GM10266 (cell line): ENCODE results near the gene INTS6.
"Not testable (repeated sequence)": the region's sequence is repeated elsewhere in the genome, so short reads cannot be mapped to it uniquely, and the experiment has no call there.

Experiments
- DNase-seq: peaks from one replicate; pipeline ENCODE4 v3.0.0; 2012; ENCODE audit errors: extremely low spot score
- TF ChIP-seq, protein P1 (sequence below): IDR thresholded peaks from 2 replicates; pipeline ENCODE4 v1.5.1; 2012; ENCODE audit warnings: mild to moderate bottlenecking, low read depth; ENCODE audit not compliant: control insufficient read depth, insufficient read depth; ENCODE audit errors: missing control alignments

The INTS6 gene

DNA sequence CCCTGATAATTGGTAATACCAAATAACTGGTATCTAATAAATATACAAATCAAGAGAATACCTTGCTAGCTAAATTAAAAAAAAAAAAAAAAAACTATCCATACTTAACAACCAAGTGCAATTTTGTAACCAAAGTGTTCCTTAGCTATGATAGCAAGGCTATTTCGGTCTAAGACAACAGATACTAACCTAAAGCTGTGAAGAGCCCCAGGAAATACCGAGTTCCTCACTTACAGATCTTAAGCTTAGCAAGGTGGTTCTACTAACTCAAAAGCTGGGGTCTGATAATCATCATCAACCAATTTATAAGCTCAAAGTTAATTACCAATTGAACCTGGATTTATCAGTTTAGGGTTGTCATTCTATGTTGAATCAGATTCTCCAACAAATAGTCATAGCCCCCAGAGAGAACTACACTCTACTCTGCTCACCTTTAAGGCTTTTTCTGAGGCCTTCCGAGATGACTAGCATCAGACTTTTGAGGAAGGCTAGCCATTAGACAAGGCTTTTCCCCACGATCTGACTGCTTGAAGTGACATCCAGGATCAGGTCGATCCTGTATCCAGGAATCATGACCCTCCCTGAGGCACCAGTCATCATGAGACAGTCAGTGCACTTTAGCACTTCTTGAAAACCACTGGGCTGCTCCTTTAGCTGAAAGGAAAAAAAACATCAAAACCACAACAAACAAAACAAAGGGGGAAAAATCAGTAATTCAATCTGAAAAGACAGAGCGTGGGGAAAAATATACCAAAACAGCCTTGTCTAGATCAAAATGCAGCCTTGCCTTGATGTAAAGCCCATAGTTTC lies 31.9 kb downstream of the INTS6 start:
- TF ChIP-seq, protein P1, sequence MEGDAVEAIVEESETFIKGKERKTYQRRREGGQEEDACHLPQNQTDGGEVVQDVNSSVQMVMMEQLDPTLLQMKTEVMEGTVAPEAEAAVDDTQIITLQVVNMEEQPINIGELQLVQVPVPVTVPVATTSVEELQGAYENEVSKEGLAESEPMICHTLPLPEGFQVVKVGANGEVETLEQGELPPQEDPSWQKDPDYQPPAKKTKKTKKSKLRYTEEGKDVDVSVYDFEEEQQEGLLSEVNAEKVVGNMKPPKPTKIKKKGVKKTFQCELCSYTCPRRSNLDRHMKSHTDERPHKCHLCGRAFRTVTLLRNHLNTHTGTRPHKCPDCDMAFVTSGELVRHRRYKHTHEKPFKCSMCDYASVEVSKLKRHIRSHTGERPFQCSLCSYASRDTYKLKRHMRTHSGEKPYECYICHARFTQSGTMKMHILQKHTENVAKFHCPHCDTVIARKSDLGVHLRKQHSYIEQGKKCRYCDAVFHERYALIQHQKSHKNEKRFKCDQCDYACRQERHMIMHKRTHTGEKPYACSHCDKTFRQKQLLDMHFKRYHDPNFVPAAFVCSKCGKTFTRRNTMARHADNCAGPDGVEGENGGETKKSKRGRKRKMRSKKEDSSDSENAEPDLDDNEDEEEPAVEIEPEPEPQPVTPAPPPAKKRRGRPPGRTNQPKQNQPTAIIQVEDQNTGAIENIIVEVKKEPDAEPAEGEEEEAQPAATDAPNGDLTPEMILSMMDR, result no peak

DNA sequence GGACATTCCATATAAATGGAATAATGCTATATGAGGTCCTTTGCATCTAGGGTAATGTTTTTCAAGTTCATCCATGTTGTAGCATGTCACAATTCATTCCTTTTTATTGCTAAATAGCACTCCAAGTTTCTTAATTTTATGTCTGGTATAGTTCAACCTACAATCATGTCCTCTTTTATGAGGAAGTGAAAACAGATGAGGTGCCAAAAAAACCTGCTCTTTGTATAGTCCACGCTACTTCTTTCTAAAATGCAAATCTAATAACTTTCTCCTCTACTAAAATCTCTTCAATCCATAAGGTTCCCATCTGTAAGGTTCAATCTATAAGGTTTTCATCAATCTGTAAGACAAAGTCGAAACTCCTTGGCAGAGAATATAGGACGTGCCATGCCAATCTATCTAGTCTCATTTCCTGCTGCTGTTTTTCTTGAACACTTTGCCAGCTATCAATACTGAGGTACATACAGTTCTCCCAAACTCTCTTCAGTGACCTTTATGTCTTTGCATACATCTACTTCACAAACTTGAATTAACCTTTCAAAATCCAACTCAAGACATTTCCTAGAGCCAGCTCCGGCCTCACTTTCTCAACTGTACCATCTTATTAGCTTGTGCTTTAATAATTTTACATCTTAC lies 33.7 kb downstream of the INTS6 start:
- TF ChIP-seq, protein P1, result no peak
- DNase-seq, result no peak

More for the DNA sequence above, 31.9 kb downstream of the INTS6 start:
- DNase-seq, result no peak

DNA sequence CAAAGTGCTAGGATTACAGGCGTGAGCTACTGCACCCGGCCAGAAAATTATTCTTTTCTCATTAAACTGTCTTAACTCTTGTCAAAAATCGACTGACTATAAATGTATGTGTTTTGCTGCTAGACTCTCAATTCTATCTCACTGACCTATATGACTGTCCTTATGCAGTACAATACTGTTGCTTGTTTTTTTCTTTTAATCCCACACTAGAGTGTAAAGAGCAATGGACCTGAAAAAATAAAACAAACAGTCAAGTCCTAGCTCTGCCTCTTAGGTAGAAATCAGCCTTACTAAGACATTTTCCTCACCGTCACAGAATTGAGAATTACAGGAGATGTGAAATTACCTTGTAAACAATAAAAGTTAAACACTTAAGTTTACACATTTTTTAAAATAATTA lies 35.1 kb downstream of the INTS6 start:
- no peak for DNase-seq
- TF ChIP-seq, protein P1, result no peak

DNA sequence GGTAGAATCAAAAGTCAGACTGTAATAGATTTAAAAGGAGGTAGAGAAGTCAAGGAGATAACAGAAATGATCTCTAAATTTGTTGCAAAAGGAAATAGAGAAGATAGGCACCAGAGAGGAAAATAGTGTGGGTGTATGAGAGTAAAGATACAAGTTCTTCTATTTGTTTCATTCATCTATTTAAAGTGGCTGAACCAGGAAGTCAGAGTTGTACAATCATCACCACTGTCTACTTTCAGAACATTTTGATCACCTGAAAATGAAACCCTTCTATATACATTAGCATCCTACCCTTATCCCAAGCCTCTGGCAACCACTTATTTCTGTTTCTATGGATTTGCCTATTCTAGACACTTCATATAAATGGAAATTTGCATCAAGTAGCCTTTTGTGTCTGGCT lies 36.7 kb downstream of the INTS6 start:
- peak; percentile 4 for DNase-seq
- TF ChIP-seq, protein P1, result no peak

DNA sequence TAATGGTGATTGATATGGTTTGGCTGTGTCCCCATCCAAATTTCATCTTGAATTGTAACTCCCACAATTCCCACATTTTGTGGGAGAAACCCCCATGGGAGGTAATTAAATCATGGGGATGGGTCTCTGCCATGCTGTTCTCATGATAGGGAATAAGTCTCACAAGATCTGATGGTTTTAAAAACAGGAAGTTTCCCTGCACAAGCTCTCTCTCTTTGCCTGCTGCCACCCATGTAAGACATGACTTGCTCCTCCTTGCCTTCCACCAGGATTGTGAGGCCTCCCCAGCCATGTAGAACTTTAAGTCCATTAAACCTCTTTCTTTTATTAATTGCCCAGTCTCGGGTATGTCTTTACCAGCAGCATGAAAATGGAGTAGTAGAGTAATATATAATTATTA lies 37.5 kb downstream of the INTS6 start:
- DNase-seq, result not testable (repeated sequence)

DNA sequence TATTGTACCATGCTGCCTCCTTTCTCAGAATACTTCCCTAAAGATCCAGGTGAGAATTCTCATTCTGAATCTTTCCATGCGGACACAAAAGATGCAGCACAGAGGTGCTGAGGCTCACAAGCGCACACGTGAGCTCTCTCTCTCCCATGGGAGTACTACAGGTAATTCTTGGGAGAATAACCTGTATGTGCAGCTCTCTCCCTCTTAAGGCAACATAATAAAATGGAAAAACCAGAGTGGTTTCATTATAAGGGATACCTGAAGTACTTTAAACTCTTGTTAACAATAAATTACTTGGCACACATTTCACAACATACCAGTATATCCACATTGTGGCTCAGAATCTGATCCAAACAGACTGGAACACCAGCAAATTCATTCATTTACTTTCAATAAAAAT lies 40.4 kb downstream of the INTS6 start:
- DNase-seq, result no peak

DNA sequence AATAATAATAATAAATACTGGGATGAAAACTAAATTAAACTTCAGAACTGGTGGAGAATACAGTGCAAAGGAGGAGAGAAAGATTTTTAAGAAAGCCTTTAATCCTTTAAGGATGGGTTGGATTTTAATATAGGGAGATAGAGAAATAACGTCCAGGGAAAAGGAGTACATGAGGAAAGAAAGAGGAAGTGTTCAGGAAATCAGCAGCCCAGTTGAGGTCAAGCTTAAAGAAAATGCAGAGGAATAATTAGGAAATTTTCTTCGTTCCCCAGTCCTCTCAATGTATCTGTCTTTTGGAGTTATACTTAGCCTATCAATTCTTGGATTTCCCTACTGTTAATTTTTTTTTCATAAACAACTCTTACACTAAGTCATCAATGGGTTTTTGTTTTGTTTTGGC lies 47.7 kb downstream of the INTS6 start:
- TF ChIP-seq, protein P1, result no peak
- no peak for DNase-seq

More for the DNA sequence above, 40.4 kb downstream of the INTS6 start:
- TF ChIP-seq, protein P1, result no peak
